Breast epithelium (tissue), 3 donors: ENCODE measurements around the gene MDFI.

Experiments
- POLR2A ChIP-seq: fragments of 450-650 bp; IDR thresholded peaks from one replicate; pipeline ENCODE4 v1.6.1; 2016; ENCODE audit warnings: antibody characterized with exemption, mild to moderate bottlenecking, moderate library complexity
- TF ChIP-seq, protein P1 (sequence below), 3 donors: fragments of 450-650 bp; IDR thresholded peaks; one replicate each; pipeline ENCODE4 v1.5.1; 2016 to 2017; ENCODE audit warnings: antibody characterized with exemption in 3 of 3, mild to moderate bottlenecking in 3 of 3, moderate library complexity in 3 of 3

DNA sequence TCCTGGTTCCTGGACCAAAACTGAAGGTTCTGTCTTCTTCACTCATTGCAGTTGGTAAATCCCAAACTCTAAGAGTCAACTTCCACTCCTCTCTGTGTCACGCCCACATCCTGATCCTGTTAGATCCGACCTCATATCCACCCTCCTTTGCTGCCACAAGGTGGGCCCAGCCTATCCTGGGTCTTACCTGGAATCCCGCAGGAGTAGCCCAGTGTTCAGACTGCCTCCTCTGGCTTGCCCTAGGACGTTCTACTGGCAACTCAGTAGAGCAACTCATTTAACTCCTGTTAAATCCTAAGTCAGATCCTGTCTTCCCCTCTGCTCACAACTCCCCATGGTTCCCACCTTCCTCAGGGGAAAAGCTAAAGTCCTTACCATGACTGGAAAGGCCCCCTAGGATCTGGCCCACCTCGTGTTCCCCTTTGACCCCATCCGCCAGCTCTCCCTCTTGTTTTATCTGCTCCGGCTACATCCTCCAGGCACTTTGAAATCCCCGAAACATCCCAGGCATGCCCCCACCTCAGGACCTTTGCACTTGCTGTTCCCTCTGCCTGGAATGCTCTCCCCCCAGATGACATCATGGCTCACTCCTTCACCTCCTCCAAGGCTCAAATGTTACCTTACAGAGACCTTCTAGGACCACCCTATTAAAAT, 53.3 kb downstream of the MDFI start:
- TF ChIP-seq, protein P1, sequence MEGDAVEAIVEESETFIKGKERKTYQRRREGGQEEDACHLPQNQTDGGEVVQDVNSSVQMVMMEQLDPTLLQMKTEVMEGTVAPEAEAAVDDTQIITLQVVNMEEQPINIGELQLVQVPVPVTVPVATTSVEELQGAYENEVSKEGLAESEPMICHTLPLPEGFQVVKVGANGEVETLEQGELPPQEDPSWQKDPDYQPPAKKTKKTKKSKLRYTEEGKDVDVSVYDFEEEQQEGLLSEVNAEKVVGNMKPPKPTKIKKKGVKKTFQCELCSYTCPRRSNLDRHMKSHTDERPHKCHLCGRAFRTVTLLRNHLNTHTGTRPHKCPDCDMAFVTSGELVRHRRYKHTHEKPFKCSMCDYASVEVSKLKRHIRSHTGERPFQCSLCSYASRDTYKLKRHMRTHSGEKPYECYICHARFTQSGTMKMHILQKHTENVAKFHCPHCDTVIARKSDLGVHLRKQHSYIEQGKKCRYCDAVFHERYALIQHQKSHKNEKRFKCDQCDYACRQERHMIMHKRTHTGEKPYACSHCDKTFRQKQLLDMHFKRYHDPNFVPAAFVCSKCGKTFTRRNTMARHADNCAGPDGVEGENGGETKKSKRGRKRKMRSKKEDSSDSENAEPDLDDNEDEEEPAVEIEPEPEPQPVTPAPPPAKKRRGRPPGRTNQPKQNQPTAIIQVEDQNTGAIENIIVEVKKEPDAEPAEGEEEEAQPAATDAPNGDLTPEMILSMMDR (IDR thresholded peaks at IDR 0.05): no peak
- no peak for TF ChIP-seq POLR2A
